ENCODE data around the gene SNRK.

The SNRK gene

DNA sequence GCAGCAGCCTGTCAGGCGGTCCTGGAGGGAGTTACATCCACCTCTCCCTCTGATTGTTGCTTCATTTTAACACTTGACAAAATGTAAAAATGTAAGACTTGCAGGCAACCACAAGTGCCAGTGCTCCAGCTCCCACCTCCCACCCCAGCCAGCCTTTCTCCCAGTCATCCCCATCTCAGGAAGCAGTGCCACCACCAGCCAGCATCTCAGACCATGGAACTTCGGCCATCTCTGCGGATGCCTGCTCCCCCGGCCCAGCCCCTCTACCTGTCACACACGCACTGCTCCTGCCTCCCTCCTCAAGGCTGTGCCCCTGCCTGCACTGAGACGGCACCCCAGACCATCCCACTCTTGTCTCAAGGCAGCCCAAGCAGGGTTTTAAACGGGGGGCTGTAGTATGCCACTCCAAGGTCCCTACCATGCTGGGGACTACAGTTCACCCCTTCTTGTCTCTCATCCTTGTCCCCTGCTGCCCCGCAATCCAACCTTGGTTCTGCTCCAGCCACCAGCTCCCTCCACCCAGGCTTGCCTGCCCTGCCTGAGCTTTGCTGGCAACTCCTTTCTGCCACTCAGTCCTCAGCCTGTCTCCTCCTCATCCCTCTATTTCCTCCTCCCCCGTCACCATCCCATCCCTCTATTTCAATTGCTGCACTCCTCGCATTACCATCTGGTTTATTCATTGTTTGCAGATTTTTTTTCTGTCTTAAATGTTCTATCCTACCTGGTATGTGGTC is 85.8 kb downstream of the SNRK start:
- DNase-seq (no peak), ATAC-seq (no peak)
- no peaks in the 10 kb centered on the region for H3K9me3 Mint-ChIP-seq
- H3K4me1 Mint-ChIP-seq, result peaks cover 5% of the 10 kb centered on the region
- H3K27me3 Mint-ChIP-seq, result no peaks in the 10 kb centered on the region
- no peak overlapping the region for H3K27ac Mint-ChIP-seq
- H3K4me3 Mint-ChIP-seq, result no peak overlapping the region
- no peaks in the 10 kb centered on the region for H3K36me3 Mint-ChIP-seq (ENCODE audit: low read depth)

DNA sequence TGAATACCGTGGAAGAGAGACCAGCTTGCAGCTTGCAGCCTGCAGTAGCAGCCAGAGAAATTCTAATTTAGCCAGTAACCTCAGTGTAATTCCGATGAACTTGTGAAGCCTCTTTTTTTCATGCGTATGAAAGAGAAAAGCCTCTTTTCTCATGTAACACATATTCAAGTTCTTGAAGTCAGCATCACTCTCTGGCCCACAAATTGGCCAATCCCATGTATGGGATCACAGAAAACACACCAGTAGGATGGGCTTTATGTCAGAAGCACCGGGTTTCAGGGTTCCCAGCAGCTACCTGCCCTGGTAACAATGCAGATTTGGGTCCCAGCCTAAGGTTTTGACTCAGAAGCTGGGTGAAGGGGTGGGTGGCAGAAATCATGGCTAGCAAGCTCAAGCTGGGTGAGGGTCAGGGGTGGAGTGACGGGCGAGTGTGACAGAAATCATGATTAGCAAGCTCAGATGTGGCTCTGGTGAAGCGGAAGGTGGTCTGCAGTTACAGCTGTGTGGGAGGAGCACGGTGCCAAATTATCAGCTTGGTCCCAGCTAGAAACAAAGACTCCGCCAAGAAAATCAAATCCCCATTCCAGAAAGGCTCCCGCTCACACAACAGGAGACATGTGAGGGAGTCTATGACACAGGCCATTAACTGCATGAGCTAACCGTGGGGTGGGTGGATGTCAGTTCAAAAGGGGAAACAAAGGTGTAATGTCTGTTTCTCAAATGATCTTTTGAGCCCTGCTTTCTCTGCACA is 86.6 kb downstream of the SNRK start:
- Mint-ChIP-seq H3K27me3 (no peaks in the 10 kb centered on the region), H3K9me3 (no peaks in the 10 kb centered on the region), H3K36me3 (ENCODE audit: low read depth) (no peaks in the 10 kb centered on the region), H3K4me1 (peaks cover 10% of the 10 kb centered on the region), H3K27ac (no peak overlapping the region), H3K4me3 (no peak overlapping the region)
- DNase-seq (no peak), ATAC-seq (no peak)

DNA sequence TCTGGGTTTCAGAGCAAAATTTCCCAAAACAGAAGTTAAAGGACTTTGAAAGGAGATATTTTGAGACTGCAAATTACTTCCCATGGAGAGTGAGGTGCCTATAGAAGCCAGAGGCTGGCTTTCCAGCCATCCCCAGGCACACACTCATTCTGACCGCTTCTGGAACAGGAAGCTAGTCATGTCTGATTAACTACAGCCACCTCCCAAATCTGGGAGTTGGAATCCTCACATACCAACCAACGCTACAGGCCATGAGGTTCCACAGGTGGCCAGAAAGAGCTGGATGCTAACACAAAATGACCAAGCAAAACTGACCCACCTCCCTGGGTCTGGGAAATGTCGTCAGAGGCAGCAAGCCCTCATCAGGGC is 87.2 kb downstream of the SNRK start:
- no peak overlapping the region for H3K27ac Mint-ChIP-seq
- peaks cover 15% of the 10 kb centered on the region for H3K4me1 Mint-ChIP-seq
- H3K36me3 Mint-ChIP-seq (ENCODE audit: low read depth), result no peaks in the 10 kb centered on the region
- H3K9me3 Mint-ChIP-seq, result no peaks in the 10 kb centered on the region
- no peak overlapping the region for H3K4me3 Mint-ChIP-seq
- H3K27me3 Mint-ChIP-seq, result no peaks in the 10 kb centered on the region
- DNase-seq (no peak), ATAC-seq (no peak)

DNA sequence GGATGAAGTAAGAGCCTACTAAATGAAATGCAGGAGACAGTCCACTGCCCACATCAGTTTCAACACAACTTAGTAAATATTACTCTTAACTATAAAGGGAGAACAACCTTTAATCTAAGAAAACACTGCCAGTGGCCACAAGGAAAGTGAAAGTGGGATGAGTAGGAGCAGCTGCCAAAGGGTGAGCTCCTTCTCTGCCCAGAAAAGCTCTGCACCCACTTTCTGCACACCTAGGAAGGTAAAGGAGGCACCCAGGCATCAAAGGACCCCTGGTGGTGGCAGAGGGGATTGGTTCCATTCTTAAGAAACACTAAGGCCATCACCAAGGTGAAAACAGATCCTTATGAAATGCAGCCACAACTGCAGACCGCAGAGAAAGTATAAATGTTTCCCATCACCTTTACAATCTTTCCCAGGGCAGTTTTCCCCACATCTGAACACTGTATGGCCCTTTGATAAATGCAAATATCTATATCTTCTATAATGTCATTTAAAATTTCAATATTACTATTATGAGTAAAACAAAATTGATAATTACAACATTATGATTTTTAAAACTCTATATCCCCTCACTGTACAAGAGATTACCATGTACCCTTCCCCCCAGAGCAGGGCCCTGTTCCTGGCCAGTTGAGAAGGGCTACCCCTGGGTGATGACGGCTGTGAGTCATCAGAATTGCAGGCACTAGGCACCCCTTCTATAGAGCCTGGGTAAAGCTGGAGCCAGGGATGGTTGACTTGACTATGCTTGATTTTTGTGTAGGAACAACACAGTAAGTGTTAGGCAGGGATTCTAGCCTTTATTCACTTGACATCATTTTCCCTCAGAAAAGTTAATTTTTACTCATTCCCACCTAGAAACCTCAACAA is 92.0 kb downstream of the SNRK start:
- no peak overlapping the region for H3K27ac Mint-ChIP-seq

DNA sequence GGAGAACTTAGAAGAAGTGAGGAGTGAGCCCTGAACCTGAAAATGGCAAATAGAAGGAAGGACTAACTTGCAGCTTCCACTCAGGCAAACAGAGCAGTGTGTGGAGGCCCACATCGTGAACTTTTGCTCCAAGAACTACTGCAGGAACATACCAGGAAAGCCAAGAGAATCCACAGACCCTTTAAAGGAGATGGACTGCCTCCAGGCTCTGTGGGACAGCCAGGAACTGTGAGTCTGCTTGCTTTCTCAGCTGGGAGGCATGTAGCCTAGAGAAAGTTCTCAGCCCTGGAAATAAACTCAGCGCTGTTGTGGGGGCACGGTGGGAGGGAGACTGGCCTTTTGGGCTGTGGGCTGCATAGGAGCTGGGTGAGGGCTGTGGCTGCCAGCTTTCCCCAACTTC is 93.0 kb downstream of the SNRK start:
- H3K36me3 Mint-ChIP-seq (ENCODE audit: low read depth), result peaks cover 2% of the 10 kb centered on the region
- no peak overlapping the region for H3K27ac Mint-ChIP-seq
- H3K4me1 Mint-ChIP-seq, result peaks cover 17% of the 10 kb centered on the region
- H3K27me3 Mint-ChIP-seq, result no peaks in the 10 kb centered on the region
- no peak overlapping the region for H3K4me3 Mint-ChIP-seq
- H3K9me3 Mint-ChIP-seq, result peaks cover 11% of the 10 kb centered on the region
- DNase-seq, result no peak
- ATAC-seq, result no peak

More for the DNA sequence above, 92.0 kb downstream of the SNRK start:
- Mint-ChIP-seq H3K4me3 (no peak overlapping the region), H3K4me1 (peaks cover 17% of the 10 kb centered on the region), H3K27me3 (no peaks in the 10 kb centered on the region), H3K9me3 (peaks cover 11% of the 10 kb centered on the region), H3K36me3 (ENCODE audit: low read depth) (peaks cover 2% of the 10 kb centered on the region)
- peak; percentile 70 for DNase-seq
- ATAC-seq, result peak; percentile 82

DNA sequence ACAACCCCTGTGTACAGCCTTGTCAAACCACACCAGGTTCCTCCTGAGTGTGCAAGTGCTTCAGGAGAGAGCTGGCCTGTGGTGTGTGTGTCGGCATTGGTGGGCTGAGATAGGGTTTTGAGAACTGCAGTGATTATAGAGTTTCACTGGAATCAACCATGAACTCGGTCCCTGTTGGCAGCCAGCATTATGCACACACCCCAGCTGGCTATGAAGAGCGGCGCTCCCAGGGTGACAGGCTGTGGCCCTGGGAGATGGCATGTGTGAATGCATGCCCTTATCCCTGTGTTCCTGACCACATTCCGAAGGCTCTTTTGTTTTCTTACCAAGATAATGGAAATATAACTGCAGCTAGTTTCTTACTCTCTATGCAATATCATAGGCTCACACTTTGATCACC is 101.8 kb downstream of the SNRK start:
- no peak overlapping the region for H3K27ac Mint-ChIP-seq

DNA sequence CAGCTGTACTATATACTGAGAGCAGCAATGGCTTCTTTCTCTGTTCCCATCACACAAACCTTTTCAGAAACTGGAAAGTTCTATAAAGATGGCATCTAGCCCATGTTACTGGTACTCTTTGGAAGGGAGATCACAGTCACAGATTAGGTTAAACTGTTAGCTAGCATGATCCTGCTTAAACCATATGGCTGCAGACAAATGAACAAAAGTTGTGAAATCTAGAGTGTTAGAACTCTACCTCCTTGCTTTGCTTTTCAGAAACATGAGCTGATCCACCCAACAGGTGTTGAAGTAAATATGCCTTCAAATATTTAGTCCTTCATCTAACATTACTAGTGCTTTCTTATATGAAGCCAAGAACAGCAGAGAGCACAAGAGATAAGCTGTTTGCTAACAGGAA is 102.6 kb downstream of the SNRK start:
- Mint-ChIP-seq H3K4me3 (no peak overlapping the region), H3K4me1 (peaks cover 41% of the 10 kb centered on the region), H3K27ac (peak overlapping the region; percentile 81), H3K36me3 (ENCODE audit: low read depth) (no peaks in the 10 kb centered on the region), H3K27me3 (no peaks in the 10 kb centered on the region), H3K9me3 (peaks cover 7% of the 10 kb centered on the region)
- no peak for ATAC-seq
- no peak for DNase-seq

More for the DNA sequence above, 101.8 kb downstream of the SNRK start:
- peaks cover 41% of the 10 kb centered on the region for H3K4me1 Mint-ChIP-seq
- ATAC-seq (no peak), DNase-seq (no peak)
- H3K4me3 Mint-ChIP-seq, result no peak overlapping the region
- H3K27me3 Mint-ChIP-seq, result no peaks in the 10 kb centered on the region
- H3K9me3 Mint-ChIP-seq, result peaks cover 7% of the 10 kb centered on the region
- H3K36me3 Mint-ChIP-seq (ENCODE audit: low read depth), result no peaks in the 10 kb centered on the region

DNA sequence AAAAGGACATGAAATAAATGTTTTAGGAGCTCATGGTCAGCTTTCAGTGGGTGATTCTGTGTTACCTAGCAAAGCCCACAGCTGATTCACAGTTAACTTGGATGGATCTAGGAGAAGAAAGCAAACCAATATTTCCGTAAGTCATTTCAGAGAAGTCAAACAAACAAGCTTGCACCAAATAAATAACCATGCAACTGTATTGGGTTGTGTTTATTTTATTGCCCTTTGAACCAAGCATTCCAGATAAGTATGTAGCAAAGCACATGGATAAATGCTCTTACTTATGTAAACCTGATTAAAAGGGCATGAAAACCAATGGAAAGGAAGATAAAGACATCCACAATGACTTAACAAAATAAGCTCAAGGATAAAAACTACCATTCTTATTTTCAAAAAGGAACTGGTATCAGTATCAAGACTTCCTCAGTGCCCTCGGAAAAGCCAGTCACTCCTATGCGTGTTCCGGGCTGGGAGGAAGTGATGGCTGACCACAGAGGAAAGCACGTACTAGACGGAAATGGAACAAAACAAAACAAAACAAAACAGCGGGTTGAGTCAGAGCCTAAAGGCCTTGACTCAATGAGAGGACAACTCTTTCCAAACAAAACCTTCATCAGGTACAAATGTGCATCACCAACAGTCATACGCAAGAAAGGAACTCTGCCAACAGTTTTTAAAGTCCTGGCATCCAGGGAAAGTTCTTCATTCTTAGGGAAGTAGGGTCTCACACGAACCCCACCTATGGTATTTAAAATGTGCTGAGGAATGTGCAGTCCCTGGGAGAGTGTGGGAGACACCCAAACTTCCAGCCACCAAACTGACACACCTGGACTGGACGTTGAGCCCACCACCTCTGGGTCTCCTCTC is 103.3 kb downstream of the SNRK start:
- Mint-ChIP-seq H3K4me3 (peak overlapping the region; percentile 47), H3K27ac (peak overlapping the region; percentile 81), H3K9me3 (peaks cover 7% of the 10 kb centered on the region)

DNA sequence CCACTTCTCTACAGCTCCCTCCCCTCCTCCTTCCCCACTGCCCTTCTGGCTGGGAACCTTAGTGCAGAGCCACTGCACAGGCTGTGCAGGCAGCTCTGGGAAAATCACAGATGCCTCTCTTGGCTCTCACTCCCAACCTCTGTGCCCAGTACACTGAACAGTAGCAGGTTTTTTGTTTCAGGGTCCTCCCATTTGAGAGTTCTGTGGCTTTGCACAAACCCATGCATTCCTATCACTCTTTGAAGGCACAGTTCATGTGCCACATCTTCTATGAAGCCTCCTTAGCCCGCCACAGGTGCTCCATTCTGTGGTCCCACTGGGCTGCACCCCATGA is 103.9 kb downstream of the SNRK start:
- peaks cover 44% of the 10 kb centered on the region for H3K4me1 Mint-ChIP-seq
- H3K27ac Mint-ChIP-seq, result peak overlapping the region; percentile 81
- H3K4me3 Mint-ChIP-seq, result peak overlapping the region; percentile 47
- ATAC-seq (no peak), DNase-seq (no peak)
- peaks cover 2% of the 10 kb centered on the region for H3K9me3 Mint-ChIP-seq
- no peaks in the 10 kb centered on the region for H3K27me3 Mint-ChIP-seq
- no peaks in the 10 kb centered on the region for H3K36me3 Mint-ChIP-seq (ENCODE audit: low read depth)

More for the DNA sequence above, 103.3 kb downstream of the SNRK start:
- Mint-ChIP-seq H3K36me3 (ENCODE audit: low read depth) (no peaks in the 10 kb centered on the region), H3K27me3 (no peaks in the 10 kb centered on the region), H3K4me1 (peaks cover 44% of the 10 kb centered on the region)
- DNase-seq (peak; percentile 60), ATAC-seq (peak; percentile 96)

DNA sequence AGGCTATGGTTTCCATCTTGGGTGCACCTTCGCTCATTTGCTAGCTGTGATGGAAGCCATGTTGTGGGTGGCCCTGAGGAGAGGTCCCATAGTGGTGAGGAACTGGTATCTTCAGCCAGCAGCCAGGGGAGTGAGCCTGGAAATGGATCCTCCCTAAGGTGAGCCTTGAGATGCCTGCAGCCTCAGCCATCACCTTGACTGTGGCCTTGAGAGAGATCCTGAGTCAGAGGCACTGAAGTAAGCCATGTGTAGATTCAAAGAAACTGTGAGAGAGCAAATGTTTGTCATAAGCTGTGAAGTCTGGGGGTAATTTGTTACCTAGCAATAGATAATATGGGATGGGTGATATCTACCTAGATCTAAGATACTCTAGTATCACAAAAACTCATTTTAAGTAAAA is 105.3 kb downstream of the SNRK start:
- Mint-ChIP-seq H3K4me1 (peaks cover 44% of the 10 kb centered on the region), H3K4me3 (no peak overlapping the region), H3K36me3 (ENCODE audit: low read depth) (no peaks in the 10 kb centered on the region), H3K9me3 (no peaks in the 10 kb centered on the region), H3K27me3 (no peaks in the 10 kb centered on the region), H3K27ac (peak overlapping the region; percentile 39)
- DNase-seq, result no peak
- no peak for ATAC-seq

DNA sequence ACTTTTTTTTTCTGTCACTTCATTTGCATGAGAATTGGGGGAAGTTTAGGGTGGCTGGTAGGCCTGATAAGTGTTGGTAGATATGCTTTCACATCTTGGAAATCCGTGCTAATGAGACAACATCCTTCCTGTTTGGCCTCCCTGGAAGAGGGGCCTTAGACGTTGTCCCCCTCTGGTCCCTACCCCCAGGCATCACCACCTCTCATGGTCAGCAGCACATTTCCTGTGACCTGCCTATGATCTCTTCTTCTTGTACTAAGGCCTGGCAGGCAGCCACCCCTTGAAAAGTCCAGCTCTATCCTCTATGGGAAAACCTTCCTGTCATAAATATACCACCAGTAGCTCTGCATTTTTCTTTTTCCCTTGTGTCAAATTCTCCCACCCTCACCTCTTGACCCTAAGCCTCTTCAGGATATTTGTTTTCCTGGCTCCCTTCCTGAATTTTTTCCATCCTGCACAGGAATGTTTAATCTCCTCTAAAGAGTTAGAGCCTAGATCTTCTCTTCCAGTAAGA is 107.8 kb downstream of the SNRK start:
- Mint-ChIP-seq H3K9me3 (no peaks in the 10 kb centered on the region), H3K36me3 (ENCODE audit: low read depth) (no peaks in the 10 kb centered on the region), H3K4me1 (peaks cover 30% of the 10 kb centered on the region), H3K27ac (no peak overlapping the region), H3K4me3 (no peak overlapping the region), H3K27me3 (no peaks in the 10 kb centered on the region)
- ATAC-seq (no peak), DNase-seq (no peak)

DNA sequence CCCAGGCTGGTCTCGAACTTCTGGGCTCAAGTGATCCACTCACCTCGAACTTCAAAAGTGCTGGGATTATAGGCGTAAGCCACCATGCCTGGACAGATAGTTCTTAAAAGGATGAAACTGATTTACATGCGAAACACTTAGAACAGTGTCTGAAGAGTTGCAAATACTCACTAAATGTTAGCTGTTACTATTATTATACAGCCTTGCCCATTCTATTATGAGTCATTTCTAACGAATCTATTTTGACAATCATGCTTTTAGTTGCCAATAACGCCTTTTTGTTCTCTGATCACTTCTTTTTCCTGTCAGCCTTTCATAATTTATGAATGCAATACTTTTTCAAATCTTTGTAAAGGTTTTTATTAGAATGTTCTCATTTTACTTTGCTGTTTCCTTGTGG is 112.7 kb downstream of the SNRK start:
- H3K9me3 Mint-ChIP-seq, result no peaks in the 10 kb centered on the region
- no peaks in the 10 kb centered on the region for H3K27me3 Mint-ChIP-seq
- no peak overlapping the region for H3K4me3 Mint-ChIP-seq
- no peaks in the 10 kb centered on the region for H3K36me3 Mint-ChIP-seq (ENCODE audit: low read depth)
- ATAC-seq (no peak), DNase-seq (no peak)
- no peak overlapping the region for H3K27ac Mint-ChIP-seq
- H3K4me1 Mint-ChIP-seq, result peaks cover 4% of the 10 kb centered on the region

DNA sequence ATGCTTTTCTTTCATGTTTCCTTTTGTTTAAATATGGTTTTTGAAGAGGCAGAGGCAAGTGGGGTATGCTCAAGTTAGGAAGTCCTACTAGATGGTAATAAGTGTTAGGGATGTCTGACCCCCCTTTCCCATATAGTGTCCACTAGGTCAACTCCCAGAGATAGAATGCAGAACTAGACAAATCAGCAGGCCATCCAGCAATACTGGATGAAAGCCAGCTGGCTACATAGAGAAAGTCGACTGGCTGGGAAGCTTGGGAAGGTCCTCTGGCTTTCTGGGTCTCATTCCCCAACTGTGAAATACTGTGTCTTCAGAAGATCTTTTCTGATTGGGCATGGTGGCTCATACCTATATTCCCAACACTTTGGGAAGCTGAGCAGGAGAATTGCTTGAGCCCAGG is 113.8 kb downstream of the SNRK start:
- no peaks in the 10 kb centered on the region for H3K36me3 Mint-ChIP-seq (ENCODE audit: low read depth)
- no peaks in the 10 kb centered on the region for H3K9me3 Mint-ChIP-seq
- ATAC-seq (no peak), DNase-seq (no peak)
- H3K27me3 Mint-ChIP-seq, result no peaks in the 10 kb centered on the region
- no peak overlapping the region for H3K27ac Mint-ChIP-seq
- peaks cover 2% of the 10 kb centered on the region for H3K4me1 Mint-ChIP-seq
- no peak overlapping the region for H3K4me3 Mint-ChIP-seq
